ENCODE data around the gene LDLRAP1.

The LDLRAP1 gene

GRCh38 chr1:25562928-25563283 is 19.5 kb downstream of the LDLRAP1 start:
- peak overlapping the region; percentile 57 for H3K4me2 ChIP-seq (ENCODE audit: low read length)
- H3K9me3 ChIP-seq (ENCODE audit: control insufficient read depth, insufficient read depth, low read length) = no peaks in the 10 kb centered on the region
- no peak overlapping the region for H3K4me3 ChIP-seq (ENCODE audit: low read length)
- H3K27me3 ChIP-seq (ENCODE audit: control insufficient read depth, low read length) = no peaks in the 10 kb centered on the region; the same call in 1 of the 2 replicates
- peaks cover 57% of the 10 kb centered on the region for H3K4me1 ChIP-seq (ENCODE audit: control insufficient read depth, low read length)
- no peaks in the 10 kb centered on the region for H3K9me2 ChIP-seq (replicated peaks; ENCODE audit: control insufficient read depth, low read length)
- TF ChIP-seq CTCF (IDR thresholded peaks at IDR 0.05; ENCODE audit: low read depth, low read length, poor library complexity, severe bottlenecking) (no peak), EZH2phosphoT487 (IDR thresholded peaks at IDR 0.05; ENCODE audit: borderline replicate concordance, low read length) (no peak)
- no peaks in the 10 kb centered on the region for H4K20me1 ChIP-seq (ENCODE audit: control insufficient read depth, insufficient read depth, low read depth, low read length)
- H3F3A ChIP-seq (ENCODE audit: control insufficient read depth, insufficient read depth) = no peaks in the 10 kb centered on the region; the same call in 1 of the 2 replicates
- no peak overlapping the region; the same call in 1 of the 2 replicates for H3K27ac ChIP-seq (ENCODE audit: low read depth, low read length)
- no peaks in the 10 kb centered on the region for H3K79me2 ChIP-seq (ENCODE audit: control insufficient read depth, low read length)
- no peaks in the 10 kb centered on the region for H3K36me3 ChIP-seq (ENCODE audit: control insufficient read depth, low read length)

- Histone ChIP-seq H4K20me1 (ENCODE audit: control insufficient read depth, insufficient read depth, low read depth, low read length) (no peaks in the 10 kb centered on the region), H3K79me2 (ENCODE audit: control insufficient read depth, low read length) (no peaks in the 10 kb centered on the region), H3F3A (ENCODE audit: control insufficient read depth, insufficient read depth) (no peaks in the 10 kb centered on the region; the same call in 1 of the 2 replicates), H3K4me2 (ENCODE audit: low read length) (no peak overlapping the region), H3K9me2 (replicated peaks; ENCODE audit: control insufficient read depth, low read length) (no peaks in the 10 kb centered on the region), H3K4me3 (ENCODE audit: low read length) (no peak overlapping the region), H3K4me1 (ENCODE audit: control insufficient read depth, low read length) (peaks cover 57% of the 10 kb centered on the region), H3K27ac (ENCODE audit: low read depth, low read length) (no peak overlapping the region), H3K27me3 (ENCODE audit: control insufficient read depth, low read length) (no peaks in the 10 kb centered on the region; the same call in 1 of the 2 replicates), H3K9me3 (ENCODE audit: control insufficient read depth, insufficient read depth, low read length) (no peaks in the 10 kb centered on the region), H3K36me3 (ENCODE audit: control insufficient read depth, low read length) (no peaks in the 10 kb centered on the region)
- TF ChIP-seq EZH2phosphoT487 (IDR thresholded peaks at IDR 0.05; ENCODE audit: borderline replicate concordance, low read length) = no peak
- TF ChIP-seq CTCF (IDR thresholded peaks at IDR 0.05; ENCODE audit: low read depth, low read length, poor library complexity, severe bottlenecking) = no peak
Observed at GRCh38 chr1:25563330-25564215, 20.2 kb downstream of the LDLRAP1 start.

- no peaks in the 10 kb centered on the region; the same call in 1 of the 2 replicates for H3F3A ChIP-seq (ENCODE audit: control insufficient read depth, insufficient read depth)
- H3K9me3 ChIP-seq (ENCODE audit: control insufficient read depth, insufficient read depth, low read length) = no peaks in the 10 kb centered on the region
- peaks cover 51% of the 10 kb centered on the region for H3K4me1 ChIP-seq (ENCODE audit: control insufficient read depth, low read length)
- no peaks in the 10 kb centered on the region for H3K9me2 ChIP-seq (replicated peaks; ENCODE audit: control insufficient read depth, low read length)
- H3K4me3 ChIP-seq (ENCODE audit: low read length) = no peak overlapping the region
- H4K20me1 ChIP-seq (ENCODE audit: control insufficient read depth, insufficient read depth, low read depth, low read length) = no peaks in the 10 kb centered on the region
- H3K36me3 ChIP-seq (ENCODE audit: control insufficient read depth, low read length) = no peaks in the 10 kb centered on the region
- H3K79me2 ChIP-seq (ENCODE audit: control insufficient read depth, low read length) = no peaks in the 10 kb centered on the region
- H3K4me2 ChIP-seq (ENCODE audit: low read length) = no peak overlapping the region; the same call in 1 of the 2 replicates
- no peaks in the 10 kb centered on the region; the same call in 1 of the 2 replicates for H3K27me3 ChIP-seq (ENCODE audit: control insufficient read depth, low read length)
- no peak for TF ChIP-seq CTCF (IDR thresholded peaks at IDR 0.05; ENCODE audit: low read depth, low read length, poor library complexity, severe bottlenecking)
- TF ChIP-seq EZH2phosphoT487 (IDR thresholded peaks at IDR 0.05; ENCODE audit: borderline replicate concordance, low read length) = no peak
- H3K27ac ChIP-seq (ENCODE audit: low read depth, low read length) = no peak overlapping the region
Observed at GRCh38 chr1:25564777-25565574, 21.6 kb downstream of the LDLRAP1 start.

Data from DOHH2 (cell line).